H7 (cell line): Measurements from ENCODE around the gene SKI. TPM values are rescaled to one million over a fixed set of nuclear protein-coding genes. Genes with fewer than 3 reads are reported as not detected.
"Not testable (repeated sequence)": the region's sequence is repeated elsewhere in the genome, so short reads cannot be mapped to it uniquely, and the experiment has no call there.

Experiments used
- DNase-seq: peaks from one replicate; pipeline ENCODE4 v3.0.0; 2012
- H3K27me3 ChIP-seq: 2 replicates; pipeline ENCODE4 v1.6.0; 2011; ENCODE audit warnings: mild to moderate bottlenecking, low read length; ENCODE audit not compliant: control insufficient read depth, insufficient read depth
- H3K36me3 ChIP-seq: replicated peaks from 2 replicates; pipeline ENCODE4 v1.5.1; 2011; ENCODE audit warnings: low read length; ENCODE audit not compliant: control insufficient read depth, insufficient read depth
- H3K4me3 ChIP-seq: 2 replicates; pipeline ENCODE4 v1.5.1; 2011; ENCODE audit warnings: low read depth, mild to moderate bottlenecking, control low read depth, low read length, moderate library complexity; ENCODE audit not compliant: insufficient read depth
- total RNA-seq: library from RNA; depleted of rRNA; stranded (reverse); fragments of >200 nt; shearing (Covaris generic); gene quantifications from 2 replicates; pipeline ENCODE4 v1.2.3, GENCODE V29; 2014

Gene SKI
- total RNA-seq, 1 experiment from 2014 or later: 29.2 TPM

DNA sequence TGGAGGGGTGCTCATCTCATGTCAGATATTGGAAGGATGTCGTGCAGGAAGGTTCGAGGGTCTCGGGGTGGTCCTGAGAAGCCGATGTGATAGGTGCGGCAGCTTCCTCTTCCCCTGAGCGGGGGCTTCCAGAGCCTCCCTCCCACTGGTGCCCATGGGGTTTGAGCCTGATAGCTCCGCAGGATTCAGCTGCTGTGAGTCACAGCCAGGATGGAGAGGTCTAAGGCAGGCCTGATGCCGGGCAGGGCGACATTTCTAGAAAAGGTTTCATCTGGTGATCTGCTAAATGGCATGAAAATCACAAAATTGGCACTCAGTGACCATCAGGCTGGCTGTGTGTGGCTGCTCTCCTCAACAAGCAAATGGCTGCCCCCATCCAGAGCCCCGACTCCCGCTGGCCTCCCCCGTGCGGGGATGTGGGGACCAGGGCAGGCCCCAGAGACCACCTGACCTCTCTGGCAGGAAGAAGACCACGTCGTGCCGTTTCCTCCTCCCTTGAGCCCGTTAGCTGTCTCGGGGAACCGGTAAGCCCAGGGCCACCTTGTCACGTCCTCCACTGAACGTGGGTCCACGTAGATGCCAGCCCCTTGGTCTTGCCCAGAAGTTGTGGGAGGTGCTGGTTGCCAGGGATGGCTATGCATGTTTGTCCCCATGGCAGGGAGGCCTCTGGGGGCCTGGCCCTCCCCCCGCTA is 66.1 kb downstream of the SKI start:
- Histone ChIP-seq H3K36me3 (no peaks in the 10 kb centered on the region), H3K4me3 (no peak overlapping the region), H3K27me3 (no peaks in the 10 kb centered on the region)
- DNase-seq: no peak

DNA sequence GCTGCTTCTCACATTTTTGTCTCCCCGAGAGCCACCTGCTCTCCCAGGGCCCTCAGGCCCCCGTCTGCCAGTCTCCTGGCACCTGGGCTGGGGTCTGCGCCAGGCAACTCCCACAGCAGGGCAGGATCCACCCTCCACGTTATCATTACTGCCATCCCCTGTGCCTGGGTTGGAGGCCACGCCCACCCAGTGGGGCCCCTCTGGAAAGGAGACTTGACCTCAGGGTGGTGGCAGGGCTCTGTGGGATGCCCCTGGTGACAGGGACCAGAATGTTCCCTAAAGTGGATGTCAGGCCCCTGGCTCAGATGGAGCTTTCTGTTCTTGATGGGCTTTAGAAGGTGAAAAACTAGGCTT is 66.6 kb downstream of the SKI start:
- Histone ChIP-seq H3K27me3 (no peaks in the 10 kb centered on the region), H3K4me3 (no peak overlapping the region), H3K36me3 (no peaks in the 10 kb centered on the region)
- no peak for DNase-seq

DNA sequence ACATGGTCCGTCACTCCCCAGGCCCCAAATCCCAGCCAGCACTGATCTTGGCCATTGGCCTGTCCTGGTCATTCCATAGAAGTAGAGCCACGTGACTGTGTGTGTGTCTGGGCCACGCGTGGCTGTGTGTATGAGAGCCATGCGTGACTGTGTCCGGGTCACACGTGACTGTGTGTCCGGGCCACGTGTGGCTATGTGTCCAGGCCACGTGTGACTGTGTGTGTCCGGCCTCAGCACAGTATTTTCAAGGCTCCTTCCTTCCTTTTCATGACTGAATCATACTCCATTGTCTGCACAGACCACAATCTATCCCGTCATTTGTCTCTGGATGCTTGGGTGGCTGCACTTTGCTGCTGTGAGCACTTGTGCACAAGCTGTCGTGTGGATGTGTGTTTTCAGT is 67.4 kb downstream of the SKI start:
- H3K27me3 ChIP-seq: no peaks in the 10 kb centered on the region

DNA sequence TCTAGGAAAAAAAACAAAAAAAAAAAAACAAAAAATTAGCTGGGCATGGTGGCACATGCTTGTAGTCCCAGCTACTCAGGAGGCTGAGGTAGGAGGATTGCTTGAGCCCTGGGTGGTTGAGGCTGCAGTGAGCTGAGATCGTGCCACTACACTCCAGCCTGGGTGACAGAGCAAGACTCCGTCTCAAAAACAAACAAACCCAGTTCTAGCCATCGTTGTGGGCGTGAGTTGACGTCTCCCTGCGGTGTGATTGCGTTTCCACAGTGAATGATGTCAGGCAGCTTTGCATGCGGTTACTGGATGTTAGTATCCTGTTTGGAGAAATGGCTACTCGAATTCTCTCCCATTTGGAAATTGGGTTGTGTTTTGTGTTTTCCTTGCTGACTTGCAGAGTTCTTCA is 68.1 kb downstream of the SKI start:
- not testable (repeated sequence) for H3K27me3 ChIP-seq, H3K36me3 ChIP-seq, DNase-seq, H3K4me3 ChIP-seq

More for the DNA sequence above, 67.4 kb downstream of the SKI start:
- Histone ChIP-seq H3K36me3 (no peaks in the 10 kb centered on the region), H3K4me3 (no peak overlapping the region)
- DNase-seq: no peak

DNA sequence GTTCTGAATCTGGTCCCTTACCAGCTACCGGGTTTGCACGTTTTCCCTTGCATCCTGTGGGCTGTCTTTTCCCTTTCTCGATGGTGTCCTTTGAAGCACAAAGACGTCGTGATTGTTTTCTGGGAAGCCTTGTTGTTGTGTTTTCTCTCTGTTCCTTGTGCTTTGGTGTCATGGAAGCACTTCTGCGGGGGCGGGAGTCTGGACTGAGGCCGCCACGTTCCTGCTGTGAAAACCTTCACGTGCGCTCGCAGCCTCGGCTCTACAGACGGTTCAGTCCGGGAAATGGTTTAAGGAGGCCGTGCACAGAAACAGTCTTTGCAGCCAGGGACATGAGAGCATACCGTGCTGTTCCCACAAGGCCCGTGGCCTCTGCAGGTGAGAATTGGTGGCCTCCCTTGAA is 68.5 kb downstream of the SKI start:
- no peaks in the 10 kb centered on the region for H3K27me3 ChIP-seq

DNA sequence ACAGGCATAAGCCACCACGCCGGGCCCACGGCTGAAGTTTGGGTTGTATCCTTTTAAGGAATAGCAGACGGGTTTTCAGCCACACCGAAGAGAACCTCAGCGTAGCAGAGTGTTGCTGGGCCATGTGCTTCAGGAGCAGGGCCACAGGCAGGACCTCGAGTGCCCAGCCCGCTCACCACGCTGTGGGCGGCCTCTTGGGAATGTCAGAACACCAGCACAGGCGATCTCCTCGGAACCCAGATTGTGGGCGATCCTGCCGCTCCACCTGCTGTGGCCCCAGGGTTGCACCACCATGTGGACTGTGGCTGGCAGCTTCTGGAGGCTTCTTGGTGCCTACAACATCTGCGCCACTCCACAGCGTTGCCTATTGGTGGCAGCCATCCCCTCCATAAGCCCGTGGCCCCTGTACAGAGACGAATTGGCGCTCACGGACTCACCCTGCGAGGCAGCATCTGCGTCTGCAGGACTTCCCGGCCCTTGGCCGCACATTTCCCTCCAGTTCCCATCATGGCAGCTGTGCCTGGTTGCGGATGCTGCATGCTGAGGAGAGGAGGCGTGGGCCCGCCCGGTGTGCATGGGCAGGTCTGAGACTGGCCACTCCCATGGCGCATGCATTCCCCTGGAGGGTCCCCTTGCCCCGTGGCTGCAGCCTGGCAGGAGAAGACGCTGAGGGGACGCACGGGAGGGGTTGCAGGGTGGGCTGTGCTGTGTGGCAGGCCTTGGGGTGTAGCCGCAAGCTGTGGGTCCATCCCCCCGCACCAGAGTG is 69.3 kb downstream of the SKI start:
- no peak for DNase-seq
- no peaks in the 10 kb centered on the region for H3K36me3 ChIP-seq
- no peak overlapping the region for H3K4me3 ChIP-seq
- H3K27me3 ChIP-seq: no peaks in the 10 kb centered on the region

More for the DNA sequence above, 68.5 kb downstream of the SKI start:
- no peak for DNase-seq
- H3K4me3 ChIP-seq: no peak overlapping the region
- no peaks in the 10 kb centered on the region for H3K36me3 ChIP-seq

DNA sequence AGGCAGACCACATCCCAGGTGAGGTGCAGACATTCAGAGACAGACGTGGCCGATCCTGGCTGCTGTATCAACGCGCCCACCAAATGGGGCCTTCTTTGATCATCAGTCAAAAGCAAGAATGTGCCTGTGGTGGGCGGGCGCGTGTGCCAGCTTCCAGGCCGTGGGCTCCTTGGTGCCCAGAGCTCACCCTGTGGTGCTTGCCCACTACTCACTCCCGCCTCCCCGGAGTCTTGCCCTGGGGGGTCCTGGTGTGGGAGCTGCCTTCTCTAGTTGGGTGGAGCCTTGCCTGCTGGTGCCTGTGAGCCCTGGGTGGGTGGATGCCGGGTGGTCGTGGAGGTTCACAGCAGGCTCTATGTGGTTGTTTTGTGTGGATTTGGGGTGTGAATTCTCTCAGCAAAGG is 70.6 kb downstream of the SKI start:
- DNase-seq: no peak
- H3K27me3 ChIP-seq: no peaks in the 10 kb centered on the region
- no peak overlapping the region for H3K4me3 ChIP-seq
- peaks cover 2% of the 10 kb centered on the region; the same call in 1 of the 2 replicates for H3K36me3 ChIP-seq

DNA sequence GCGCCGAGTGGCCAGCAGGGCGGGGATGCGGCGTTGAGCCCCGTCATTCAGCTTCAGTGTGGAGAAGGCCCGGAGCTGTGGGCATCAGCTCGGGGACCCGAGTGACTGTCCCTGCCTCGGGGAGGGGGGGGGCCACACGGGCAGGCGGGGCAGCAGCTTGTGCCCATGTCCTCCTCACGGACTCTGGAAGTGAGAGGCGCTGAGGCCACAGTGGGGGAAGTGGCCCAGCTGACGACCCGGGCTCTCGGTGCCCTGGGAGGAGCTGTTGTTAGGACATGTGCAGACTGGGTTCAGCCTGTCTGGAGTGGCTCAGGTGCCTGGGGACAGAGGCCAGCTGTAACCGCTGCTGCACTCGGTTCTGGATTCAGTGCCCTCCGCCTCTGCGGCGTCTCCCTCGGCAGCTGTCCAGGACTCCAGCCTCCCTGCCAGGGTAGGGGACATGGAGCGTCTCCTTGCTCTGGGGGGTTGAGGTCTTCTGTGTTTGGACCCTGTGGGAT is 71.1 kb downstream of the SKI start:
- peaks cover 3% of the 10 kb centered on the region; the same call in 1 of the 2 replicates for H3K36me3 ChIP-seq
- DNase-seq: no peak

DNA sequence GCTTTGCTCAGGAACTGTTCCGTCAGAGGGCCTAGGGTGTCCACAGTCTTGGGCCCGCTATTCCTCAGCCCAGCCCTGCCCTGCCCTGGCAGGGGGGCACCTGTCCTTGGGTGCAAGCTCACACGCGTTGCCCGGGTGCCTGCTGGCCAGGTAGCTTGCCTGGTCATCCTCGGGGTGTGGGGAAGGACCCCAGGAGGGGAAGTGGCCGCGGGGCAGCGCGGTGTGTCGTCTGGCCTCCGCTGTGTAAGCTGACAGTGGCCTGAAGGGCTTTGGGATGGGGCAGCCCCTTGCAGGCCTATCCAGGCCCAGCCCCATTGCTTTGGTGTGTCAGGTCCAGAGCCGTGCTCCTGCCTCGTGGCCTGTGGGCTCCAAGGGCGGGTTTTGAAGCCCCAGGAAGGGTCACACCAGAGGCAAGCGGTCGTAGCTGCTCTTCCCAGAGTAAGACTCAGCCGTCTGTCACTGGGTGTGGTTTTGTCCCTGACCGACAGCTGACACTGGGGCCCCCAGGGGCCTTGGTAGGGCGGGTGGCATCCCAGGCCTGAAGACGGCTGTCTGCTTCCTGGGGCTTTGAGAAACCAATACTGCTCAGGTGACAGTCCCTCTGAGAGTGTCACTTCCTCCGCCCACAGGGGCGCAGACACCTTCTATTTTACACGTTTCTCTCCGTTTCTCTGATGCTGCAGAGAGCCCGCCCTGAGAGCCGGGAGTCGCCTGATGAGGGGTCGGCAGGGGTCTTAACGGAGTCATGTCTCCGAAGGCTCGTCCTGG is 72.1 kb downstream of the SKI start:
- DNase-seq: no peak
- H3K36me3 ChIP-seq: peaks cover 8% of the 10 kb centered on the region
- no peaks in the 10 kb centered on the region for H3K27me3 ChIP-seq
- no peak overlapping the region for H3K4me3 ChIP-seq

More for the DNA sequence above, 71.1 kb downstream of the SKI start:
- H3K4me3 ChIP-seq: no peak overlapping the region
- no peaks in the 10 kb centered on the region for H3K27me3 ChIP-seq

DNA sequence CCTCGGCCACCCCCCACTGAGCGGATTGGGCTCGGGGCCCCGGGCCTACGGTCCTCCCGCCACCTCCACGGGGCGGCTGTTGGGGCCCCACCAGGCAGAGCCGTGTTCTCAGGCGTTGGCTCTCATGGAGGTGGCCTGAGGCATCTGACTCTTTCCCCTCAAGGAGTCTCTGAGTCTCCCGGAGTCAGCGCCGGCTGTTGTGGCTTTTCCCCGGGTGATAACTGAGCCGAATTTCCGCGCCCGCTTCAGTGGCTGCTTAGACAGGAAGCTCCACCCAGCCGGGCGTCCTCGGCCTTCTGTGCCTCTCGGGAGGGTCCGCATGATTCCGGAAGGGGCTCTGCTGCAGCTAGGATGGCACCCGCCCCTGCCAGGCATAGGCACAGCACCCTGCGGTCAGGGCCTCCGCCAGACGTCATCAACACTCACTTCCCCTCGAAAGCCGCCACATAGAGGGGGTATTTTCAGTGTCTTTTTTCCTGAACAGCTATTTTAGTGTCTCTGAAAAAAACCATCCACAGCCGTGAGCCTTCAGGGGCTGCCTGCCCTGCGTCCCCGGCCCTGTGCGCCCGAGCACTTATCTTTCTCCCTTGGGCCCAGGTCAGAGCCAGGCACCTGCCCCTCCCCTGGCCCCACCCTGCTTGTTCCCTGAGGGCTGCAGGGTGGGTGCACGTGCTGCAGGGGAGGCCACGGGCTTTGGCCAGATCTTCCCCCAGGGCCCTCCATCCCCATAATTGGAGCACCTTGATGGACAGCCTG is 72.9 kb downstream of the SKI start:
- H3K27me3 ChIP-seq: no peaks in the 10 kb centered on the region
- no peak for DNase-seq
- H3K4me3 ChIP-seq: no peak overlapping the region
- peaks cover 8% of the 10 kb centered on the region for H3K36me3 ChIP-seq

DNA sequence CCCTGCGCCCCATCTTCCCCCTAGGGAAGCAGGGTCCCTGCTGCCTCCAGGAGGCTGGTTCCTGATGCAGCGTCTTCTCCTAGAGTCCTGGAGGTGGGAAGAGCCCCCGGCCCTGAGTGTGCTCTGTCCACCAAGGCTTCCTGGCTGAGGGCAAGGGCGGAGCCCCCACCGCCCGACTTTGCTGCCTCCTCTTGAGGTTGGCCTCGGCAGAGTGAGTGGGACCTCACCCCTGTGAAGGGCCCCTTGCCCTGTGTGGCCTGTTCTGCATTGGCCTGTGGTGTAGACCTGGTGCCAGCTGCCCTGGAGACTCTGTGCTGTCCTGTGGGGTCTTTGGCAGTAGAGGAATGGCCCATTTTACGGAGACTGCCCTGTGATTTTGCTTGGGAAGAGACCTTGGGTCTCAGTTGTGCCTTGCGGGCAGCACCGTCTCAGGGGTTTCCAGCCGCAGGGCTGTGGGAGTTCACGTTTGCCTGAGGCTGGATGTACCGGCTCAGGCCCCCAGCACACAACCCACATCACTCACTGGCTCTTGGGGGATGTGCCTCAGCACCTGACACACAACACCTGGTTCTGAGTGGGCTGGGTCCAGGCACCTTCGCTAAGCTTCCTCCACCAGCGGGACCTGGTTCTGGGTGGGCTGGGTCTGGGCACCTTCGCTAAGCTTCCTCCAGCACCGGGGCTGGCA is 73.6 kb downstream of the SKI start:
- no peaks in the 10 kb centered on the region for H3K27me3 ChIP-seq
- no peak for DNase-seq

DNA sequence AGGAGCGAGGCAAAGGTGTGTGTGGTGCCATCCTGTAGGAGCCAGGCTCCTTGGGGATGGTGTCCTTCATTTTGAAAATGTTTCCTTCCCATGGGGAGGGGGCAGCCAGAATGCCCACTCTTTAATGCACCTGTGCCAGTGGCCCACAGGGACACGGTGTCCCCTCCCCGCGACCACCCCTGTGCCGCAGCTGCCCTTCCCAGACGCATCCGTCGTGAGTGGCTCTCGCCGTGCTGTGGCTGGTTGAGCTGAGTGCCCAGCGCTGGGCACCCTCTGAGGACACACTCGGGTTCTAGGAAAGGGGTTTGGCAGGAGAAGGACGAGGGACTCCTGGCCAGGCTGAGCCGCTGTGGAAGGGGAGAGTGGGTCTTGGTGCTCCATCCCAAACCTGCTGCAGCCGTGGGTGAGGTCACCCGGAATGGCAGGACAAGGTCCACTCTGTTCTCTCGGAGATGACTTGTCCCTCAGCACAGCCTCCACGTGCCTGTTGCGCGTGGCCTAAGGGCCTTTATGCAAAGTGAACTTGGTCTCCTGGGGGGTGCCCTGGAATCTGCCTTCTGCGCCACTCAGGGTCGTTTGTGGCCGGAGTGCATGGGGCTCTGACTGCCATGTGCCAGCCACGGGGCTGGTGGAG is 74.3 kb downstream of the SKI start:
- Histone ChIP-seq H3K27me3 (no peaks in the 10 kb centered on the region), H3K4me3 (no peak overlapping the region), H3K36me3 (peaks cover 10% of the 10 kb centered on the region)
- DNase-seq: no peak

More for the DNA sequence above, 73.6 kb downstream of the SKI start:
- H3K4me3 ChIP-seq: no peak overlapping the region
- peaks cover 8% of the 10 kb centered on the region for H3K36me3 ChIP-seq

DNA sequence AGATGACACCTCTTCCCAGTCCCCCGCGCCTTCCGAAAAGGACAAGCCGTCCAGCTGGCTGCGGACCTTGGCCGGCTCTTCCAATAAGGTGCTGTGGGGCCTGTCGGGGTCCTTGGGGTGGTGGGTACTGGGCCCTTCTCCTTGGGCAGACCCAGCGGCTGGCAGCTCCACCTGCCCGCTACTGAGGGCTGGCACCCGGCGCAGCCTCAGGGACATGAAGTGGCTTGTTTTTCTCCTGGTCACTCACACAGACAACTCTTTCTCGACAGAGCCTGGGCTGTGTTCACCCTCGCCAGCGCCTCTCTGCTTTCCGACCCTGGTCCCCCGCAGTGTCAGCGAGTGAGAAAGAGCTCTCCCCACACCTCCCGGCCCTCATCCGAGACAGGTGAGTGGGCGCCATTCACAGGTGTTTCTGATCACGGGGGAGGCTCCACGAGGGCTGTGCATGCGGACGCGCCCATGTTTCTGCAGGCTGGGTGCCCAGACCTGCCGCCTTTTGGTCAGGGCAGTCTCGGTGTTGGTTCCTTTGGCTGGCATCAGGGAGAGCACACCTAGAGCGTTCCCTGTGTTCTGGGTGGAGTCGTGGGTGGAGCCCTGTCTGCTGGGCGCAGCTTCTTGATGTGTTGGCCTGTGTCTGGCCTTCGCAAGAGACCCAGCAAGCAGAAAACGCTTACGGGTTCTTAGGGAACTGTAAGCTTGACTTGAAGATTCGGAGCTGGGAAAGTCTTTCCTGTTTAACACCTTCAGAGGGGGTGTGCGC is 75.1 kb downstream of the SKI start:
- Histone ChIP-seq H3K36me3 (peaks cover 16% of the 10 kb centered on the region), H3K4me3 (no peak overlapping the region), H3K27me3 (no peaks in the 10 kb centered on the region)
- no peak for DNase-seq
